ENCODE data around the gene DPM1.

DNA sequence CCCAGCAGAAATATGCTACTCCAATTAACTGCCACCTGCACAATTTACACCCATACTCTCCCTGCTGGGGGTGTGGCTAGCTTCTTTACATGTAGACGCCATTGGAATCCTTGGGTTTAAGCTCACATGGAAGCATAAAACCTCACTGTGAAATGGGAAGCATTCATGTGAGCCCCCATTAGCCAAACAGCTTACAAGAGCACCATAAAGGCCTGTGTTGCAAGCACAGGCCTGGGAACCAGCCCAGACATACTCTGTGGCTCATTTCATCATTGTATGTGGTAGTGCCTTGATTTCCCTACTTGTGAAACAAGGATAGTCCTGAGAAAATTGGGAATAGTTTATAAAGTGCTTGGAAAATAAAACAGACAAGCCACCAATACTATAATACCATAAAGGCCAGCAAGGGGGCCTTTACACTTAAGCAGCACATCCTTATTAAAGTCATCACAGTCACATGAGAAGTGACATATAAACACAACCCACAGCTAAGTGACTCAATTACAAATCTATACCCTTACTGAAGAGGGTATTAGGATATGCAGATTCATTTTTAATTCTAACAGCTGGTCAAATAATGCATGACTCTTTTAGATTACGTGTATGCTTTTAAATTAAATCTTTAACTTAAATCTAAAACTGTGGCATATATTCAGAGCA is 33.9 kb downstream of the DPM1 start:
- TF ChIP-seq, protein P1, sequence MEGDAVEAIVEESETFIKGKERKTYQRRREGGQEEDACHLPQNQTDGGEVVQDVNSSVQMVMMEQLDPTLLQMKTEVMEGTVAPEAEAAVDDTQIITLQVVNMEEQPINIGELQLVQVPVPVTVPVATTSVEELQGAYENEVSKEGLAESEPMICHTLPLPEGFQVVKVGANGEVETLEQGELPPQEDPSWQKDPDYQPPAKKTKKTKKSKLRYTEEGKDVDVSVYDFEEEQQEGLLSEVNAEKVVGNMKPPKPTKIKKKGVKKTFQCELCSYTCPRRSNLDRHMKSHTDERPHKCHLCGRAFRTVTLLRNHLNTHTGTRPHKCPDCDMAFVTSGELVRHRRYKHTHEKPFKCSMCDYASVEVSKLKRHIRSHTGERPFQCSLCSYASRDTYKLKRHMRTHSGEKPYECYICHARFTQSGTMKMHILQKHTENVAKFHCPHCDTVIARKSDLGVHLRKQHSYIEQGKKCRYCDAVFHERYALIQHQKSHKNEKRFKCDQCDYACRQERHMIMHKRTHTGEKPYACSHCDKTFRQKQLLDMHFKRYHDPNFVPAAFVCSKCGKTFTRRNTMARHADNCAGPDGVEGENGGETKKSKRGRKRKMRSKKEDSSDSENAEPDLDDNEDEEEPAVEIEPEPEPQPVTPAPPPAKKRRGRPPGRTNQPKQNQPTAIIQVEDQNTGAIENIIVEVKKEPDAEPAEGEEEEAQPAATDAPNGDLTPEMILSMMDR (IDR thresholded peaks at IDR 0.05) = no peak
- TF ChIP-seq EP300 (IDR thresholded peaks at IDR 0.05; ENCODE audit: low read depth) = no peak
- no peak for TF ChIP-seq POLR2A (IDR thresholded peaks at IDR 0.05)
- no peak for TF ChIP-seq POLR2AphosphoS5 (IDR thresholded peaks at IDR 0.05)
